ENCODE results near the gene SLC2A9. TPM values are rescaled to one million over a fixed set of nuclear protein-coding genes. Genes with fewer than 3 reads are reported as not detected.

The SLC2A9 gene
- total RNA-seq, 4 donors from 2014 or later: 0.19 to 0.89 (median 0.62) TPM

GRCh38 chr4:9916937-9917336 is 104.4 kb downstream of the SLC2A9 start:
- H3K27ac ChIP-seq: no peak overlapping the region
- intact Hi-C loops (cut with DNase I; ENCODE audit: low total_unique reads): no loop called here
- DNase-seq (no peak), ATAC-seq (peak in 1 of 2 donors; percentile 44)
- no peaks in the 10 kb centered on the region for H3K27me3 ChIP-seq
- H3K4me1 ChIP-seq: peaks cover 3 to 12% of the 10 kb centered on the region in 2 donors
- in situ Hi-C loops (cut with MboI; ENCODE audit: low sequenced_read_pairs in 4 of 4): no loop called here
- no peak overlapping the region for H3K4me3 ChIP-seq
- no peak for TF ChIP-seq CTCF (IDR thresholded peaks at IDR 0.05 in 4 of 5, conservative IDR thresholded peaks at IDR 0.05 in 1 of 5)
- no peak for TF ChIP-seq POLR2A (IDR thresholded peaks at IDR 0.05)
- no peaks in the 10 kb centered on the region for H3K9me3 ChIP-seq
- H3K36me3 ChIP-seq: no peaks in the 10 kb centered on the region

GRCh38 chr4:9916346-9916745 is 105.0 kb downstream of the SLC2A9 start:
- Histone ChIP-seq H3K4me1 (peaks cover 3 to 12% of the 10 kb centered on the region in 2 donors), H3K4me3 (no peak overlapping the region), H3K27me3 (no peaks in the 10 kb centered on the region), H3K9me3 (no peaks in the 10 kb centered on the region), H3K36me3 (no peaks in the 10 kb centered on the region), H3K27ac (no peak overlapping the region)
- ATAC-seq: no peak
- no peak for TF ChIP-seq POLR2A (IDR thresholded peaks at IDR 0.05)
- intact Hi-C loops (cut with DNase I; ENCODE audit: low total_unique reads) (no loop called here), in situ Hi-C loops (cut with MboI; ENCODE audit: low sequenced_read_pairs in 4 of 4) (no loop called here)
- DNase-seq: no peak

GRCh38 chr4:9913846-9914245 is 107.5 kb downstream of the SLC2A9 start:
- Histone ChIP-seq H3K27me3 (no peaks in the 10 kb centered on the region), H3K36me3 (no peaks in the 10 kb centered on the region), H3K4me3 (no peak overlapping the region), H3K9me3 (no peaks in the 10 kb centered on the region), H3K27ac (no peak overlapping the region), H3K4me1 (peaks cover 3 to 7% of the 10 kb centered on the region in 2 donors)
- intact Hi-C loops (cut with DNase I; ENCODE audit: low total_unique reads): no loop called here
- in situ Hi-C loops (cut with MboI; ENCODE audit: low sequenced_read_pairs in 4 of 4): no loop called here
- ATAC-seq (no peak), DNase-seq (no peak)
- TF ChIP-seq POLR2A (IDR thresholded peaks at IDR 0.05) (no peak), CTCF (IDR thresholded peaks at IDR 0.05 in 4 of 5, conservative IDR thresholded peaks at IDR 0.05 in 1 of 5) (no peak)

- no peaks in the 10 kb centered on the region for H3K4me1 ChIP-seq
- no peaks in the 10 kb centered on the region for H3K27me3 ChIP-seq
- TF ChIP-seq POLR2A (IDR thresholded peaks at IDR 0.05) (no peak), CTCF (IDR thresholded peaks at IDR 0.05 in 4 of 5, conservative IDR thresholded peaks at IDR 0.05 in 1 of 5) (no peak)
- H3K9me3 ChIP-seq: no peaks in the 10 kb centered on the region
- in situ Hi-C loops (cut with MboI; ENCODE audit: low sequenced_read_pairs in 4 of 4): no loop called here
- intact Hi-C loops (cut with DNase I; ENCODE audit: low total_unique reads): no loop called here
- H3K27ac ChIP-seq: no peak overlapping the region
- H3K36me3 ChIP-seq: no peaks in the 10 kb centered on the region
- H3K4me3 ChIP-seq: no peak overlapping the region
- ATAC-seq (no peak), DNase-seq (no peak)
These were observed 114.3 kb downstream of the SLC2A9 start for GRCh38 chr4:9906996-9907395.

GRCh38 chr4:9904976-9905587 is 116.2 kb downstream of the SLC2A9 start:
- H3K27me3 ChIP-seq: no peaks in the 10 kb centered on the region
- DNase-seq: no peak
- intact Hi-C loops (cut with DNase I; ENCODE audit: low total_unique reads) (no loop called here), in situ Hi-C loops (cut with MboI; ENCODE audit: low sequenced_read_pairs in 4 of 4) (no loop called here)
- no peak overlapping the region for H3K27ac ChIP-seq
- H3K4me1 ChIP-seq: no peaks in the 10 kb centered on the region
- TF ChIP-seq POLR2A (IDR thresholded peaks at IDR 0.05) (no peak), CTCF (IDR thresholded peaks at IDR 0.05 in 4 of 5, conservative IDR thresholded peaks at IDR 0.05 in 1 of 5) (no peak)
- no peaks in the 10 kb centered on the region for H3K9me3 ChIP-seq
- no peak overlapping the region for H3K4me3 ChIP-seq
- H3K36me3 ChIP-seq: no peaks in the 10 kb centered on the region
- ATAC-seq: no peak

Data from gastrocnemius medialis (tissue), 4 donors.